ENCODE data around the gene ITCH.

- TF ChIP-seq CTCF (IDR thresholded peaks at IDR 0.05) (no peak), POLR2AphosphoS5 (IDR thresholded peaks at IDR 0.05; ENCODE audit: low read depth, low read length) (no peak), SIN3A (IDR thresholded peaks at IDR 0.05; ENCODE audit: borderline replicate concordance, insufficient read depth, low read depth, low read length) (no peak)
Observed at GRCh38 chr20:34334654-34335407, 28.2 kb upstream of the ITCH start.
